ENCODE results near the gene AMBRA1.
A peak's percentile ranks its signal among the peaks of the same experiment; 100 is the strongest.
"Not testable (repeated sequence)": the region's sequence is repeated elsewhere in the genome, so short reads cannot be mapped to it uniquely, and the experiment has no call there.

Gene AMBRA1

GRCh38 chr11:46600194-46600960, 6.6 kb upstream of the AMBRA1 start:
- H3K9ac ChIP-seq = no peak overlapping the region
- H3K4me2 ChIP-seq = no peak overlapping the region
- no peak overlapping the region for H3K27ac ChIP-seq
- no peak for TF ChIP-seq Cebpa-rat (IDR thresholded peaks at IDR 0.05)
- H3K4me3 ChIP-seq = no peak overlapping the region
- H3K4me1 ChIP-seq = no peaks in the 10 kb centered on the region
- no peaks in the 10 kb centered on the region for H3K27me3 ChIP-seq
- H4K20me1 ChIP-seq = no peaks in the 10 kb centered on the region
- peaks cover 6% of the 10 kb centered on the region; the same call in 1 of the 2 replicates for H3K36me3 ChIP-seq
- no peaks in the 10 kb centered on the region for H3K9me3 ChIP-seq

- Histone ChIP-seq H3K36me3 (peaks cover 6% of the 10 kb centered on the region; the same call in 1 of the 2 replicates), H3K27me3 (no peaks in the 10 kb centered on the region), H4K20me1 (no peaks in the 10 kb centered on the region), H3K4me2 (no peak overlapping the region), H3K9ac (no peak overlapping the region), H3K27ac (no peak overlapping the region), H3K9me3 (no peaks in the 10 kb centered on the region), H3K4me3 (no peak overlapping the region), H3K4me1 (no peaks in the 10 kb centered on the region; the same call in 1 of the 2 replicates)
- no peak for TF ChIP-seq Cebpa-rat (IDR thresholded peaks at IDR 0.05)
Observed at GRCh38 chr11:46599340-46600193, 5.7 kb upstream of the AMBRA1 start.

GRCh38 chr11:46597609-46598219, 3.9 kb upstream of the AMBRA1 start:
- Histone ChIP-seq H3K27me3 (no peaks in the 10 kb centered on the region), H3K36me3 (no peaks in the 10 kb centered on the region), H3K4me2 (no peak overlapping the region), H4K20me1 (peaks cover 9% of the 10 kb centered on the region), H3K9ac (no peak overlapping the region), H3K9me3 (no peaks in the 10 kb centered on the region), H3K4me1 (peaks cover 9% of the 10 kb centered on the region), H3K4me3 (no peak overlapping the region), H3K27ac (no peak overlapping the region)
- no peak for TF ChIP-seq Cebpa-rat (IDR thresholded peaks at IDR 0.05)

- no peak for TF ChIP-seq Cebpa-rat (IDR thresholded peaks at IDR 0.05)
- Histone ChIP-seq H3K27me3 (no peaks in the 10 kb centered on the region), H3K36me3 (no peaks in the 10 kb centered on the region)
Observed at GRCh38 chr11:46597155-46597554, 3.3 kb upstream of the AMBRA1 start.

GRCh38 chr11:46594785-46595184, 962 bp upstream of the AMBRA1 start:
- H4K20me1 ChIP-seq = peaks cover 39% of the 10 kb centered on the region
- H3K27ac ChIP-seq = no peak overlapping the region
- no peaks in the 10 kb centered on the region for H3K27me3 ChIP-seq
- H3K36me3 ChIP-seq = no peaks in the 10 kb centered on the region
- peaks cover 29% of the 10 kb centered on the region for H3K4me1 ChIP-seq
- H3K9ac ChIP-seq = no peak overlapping the region
- no peak overlapping the region for H3K4me3 ChIP-seq
- H3K4me2 ChIP-seq = no peak overlapping the region
- no peak for TF ChIP-seq Cebpa-rat (IDR thresholded peaks at IDR 0.05)
- H3K9me3 ChIP-seq = no peaks in the 10 kb centered on the region

More at GRCh38 chr11:46597155-46597554, 3.3 kb upstream of the AMBRA1 start:
- Histone ChIP-seq H3K27ac (no peak overlapping the region), H3K4me2 (no peak overlapping the region), H3K9ac (no peak overlapping the region), H3K9me3 (no peaks in the 10 kb centered on the region), H4K20me1 (peaks cover 15% of the 10 kb centered on the region), H3K4me3 (no peak overlapping the region), H3K4me1 (peaks cover 15% of the 10 kb centered on the region)

GRCh38 chr11:46594374-46594700, 514 bp upstream of the AMBRA1 start:
- H3K27ac ChIP-seq = peak overlapping the region; percentile 81
- H4K20me1 ChIP-seq = peaks cover 43% of the 10 kb centered on the region
- 0 out of 2 replicates have a peak overlapping the region, but pooled peaks have one; percentile 89 for H3K9ac ChIP-seq
- H3K4me1 ChIP-seq = peaks cover 29% of the 10 kb centered on the region
- H3K36me3 ChIP-seq = no peaks in the 10 kb centered on the region
- H3K4me2 ChIP-seq = peak overlapping the region; percentile 85
- H3K9me3 ChIP-seq = no peaks in the 10 kb centered on the region
- TF ChIP-seq Cebpa-rat (IDR thresholded peaks at IDR 0.05) = no peak
- peak overlapping the region; percentile 86 for H3K4me3 ChIP-seq
- H3K27me3 ChIP-seq = no peaks in the 10 kb centered on the region

GRCh38 chr11:46590740-46591605, 2.9 kb downstream of the AMBRA1 start:
- Histone ChIP-seq H3K36me3 (0 out of 2 replicates have a peak, but pooled peaks cover 2% of the 10 kb centered on the region), H3K4me2 (peak overlapping the region; percentile 85; the same call in 1 of the 2 replicates), H3K4me1 (peaks cover 29% of the 10 kb centered on the region), H4K20me1 (peaks cover 77% of the 10 kb centered on the region), H3K9ac (no peak overlapping the region), H3K27ac (no peak overlapping the region), H3K4me3 (no peak overlapping the region), H3K9me3 (no peaks in the 10 kb centered on the region), H3K27me3 (no peaks in the 10 kb centered on the region)
- TF ChIP-seq Cebpa-rat (IDR thresholded peaks at IDR 0.05) = no peak

GRCh38 chr11:46588915-46589314, 4.9 kb downstream of the AMBRA1 start:
- Histone ChIP-seq H3K9me3 (peaks cover 5% of the 10 kb centered on the region; the same call in 1 of the 2 replicates), H3K9ac (no peak overlapping the region), H3K4me3 (no peak overlapping the region), H3K27ac (no peak overlapping the region), H3K36me3 (peaks cover 11% of the 10 kb centered on the region), H3K27me3 (no peaks in the 10 kb centered on the region), H3K4me2 (no peak overlapping the region), H3K4me1 (peaks cover 24% of the 10 kb centered on the region), H4K20me1 (peaks cover 80% of the 10 kb centered on the region)
- TF ChIP-seq Cebpa-rat (IDR thresholded peaks at IDR 0.05) = no peak

GRCh38 chr11:46588131-46588530, 5.7 kb downstream of the AMBRA1 start:
- Histone ChIP-seq H3K36me3 (peaks cover 11% of the 10 kb centered on the region), H3K9ac (no peak overlapping the region), H3K27ac (no peak overlapping the region), H4K20me1 (peaks cover 75% of the 10 kb centered on the region), H3K27me3 (no peaks in the 10 kb centered on the region), H3K4me1 (peaks cover 24% of the 10 kb centered on the region), H3K9me3 (peaks cover 5% of the 10 kb centered on the region; the same call in 1 of the 2 replicates), H3K4me2 (no peak overlapping the region), H3K4me3 (no peak overlapping the region)
- TF ChIP-seq Cebpa-rat (IDR thresholded peaks at IDR 0.05) = no peak

GRCh38 chr11:46583513-46583912, 10.3 kb downstream of the AMBRA1 start:
- not testable (repeated sequence) for H3K4me3 ChIP-seq, H3K27ac ChIP-seq, H3K4me2 ChIP-seq, H3K9ac ChIP-seq, H3K9me3 ChIP-seq, H3K4me1 ChIP-seq, H3K27me3 ChIP-seq
- Histone ChIP-seq H3K36me3 (peaks cover 25% of the 10 kb centered on the region), H4K20me1 (peaks cover 70% of the 10 kb centered on the region)
